Upper lobe of right lung (tissue), 1 donor: ENCODE data around the gene MAST3. TPM values are rescaled to one million over a fixed set of nuclear protein-coding genes. Genes with fewer than 3 reads are reported as not detected.

ENCODE experiments used
- ATAC-seq: fragments of 200-7000 bp; cut with Tn5 transposase; one replicate; pipeline ENCODE4 v1.9.1; 2020; ENCODE audit warnings: mild to moderate bottlenecking, moderate library complexity
- DNase-seq: peaks from one replicate; pipeline ENCODE4 v3.0.0-alpha.2; 2020
- H3K27ac ChIP-seq: fragments of 200-600 bp; one replicate; pipeline ENCODE4 v1.8.0; 2022
- H3K27me3 ChIP-seq: fragments of 200-600 bp; one replicate; pipeline ENCODE4 v1.8.0; 2022; ENCODE audit warnings: mild to moderate bottlenecking
- H3K36me3 ChIP-seq: fragments of 200-600 bp; one replicate; pipeline ENCODE4 v1.8.0; 2022
- H3K4me1 ChIP-seq: fragments of 200-600 bp; one replicate; pipeline ENCODE4 v1.8.0; 2022
- H3K4me3 ChIP-seq: fragments of 200-600 bp; one replicate; pipeline ENCODE4 v1.8.0; 2022; ENCODE audit warnings: mild to moderate bottlenecking
- H3K9me3 ChIP-seq: fragments of 200-600 bp; one replicate; pipeline ENCODE4 v1.8.0; 2022
- intact Hi-C: fragments of 100-400 bp; cut with DNase I; formaldehyde crosslinking; loops from one replicate; pipeline ENCODE4 v1.11.0; 2022
- total RNA-seq: library from RNA; stranded (reverse); fragmentation: NEBNext Ultra II Directional; extraction: Animal tissue kit (Norgen Biotek cat#: 25700); gene quantifications from one replicate; pipeline ENCODE4 v1.2.1, GENCODE V29; 2021
- TF ChIP-seq, protein P1 (sequence below): fragments of 200-600 bp; IDR thresholded peaks from one replicate; pipeline ENCODE4 v1.8.0; 2022; ENCODE audit warnings: antibody characterized with exemption
- donor health status: DM: no; HTN: yes; CAD: no; lungs with severe emphysema.

Gene MAST3
- total RNA-seq, 1 donor from 2014 or later: 23.1 TPM

DNA sequence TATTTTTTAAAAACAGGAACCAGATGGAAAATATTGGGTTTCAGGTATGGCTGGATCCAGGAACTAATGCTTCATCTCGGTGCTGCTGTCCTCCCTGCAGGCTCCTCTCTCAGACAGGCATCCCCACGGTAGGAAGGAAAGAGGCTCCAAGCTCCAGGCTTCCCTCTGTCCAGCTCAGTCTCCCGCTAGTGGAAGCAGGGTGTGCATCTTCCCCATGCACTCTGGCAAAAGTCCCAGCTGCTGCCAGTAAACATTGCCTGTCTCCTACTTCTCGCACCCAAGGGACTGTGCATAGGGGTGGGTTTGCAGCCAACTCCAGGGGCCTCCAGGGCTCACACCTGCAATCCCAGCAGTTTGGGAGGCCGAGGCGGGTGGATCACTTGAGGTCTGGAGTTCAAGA, 40.0 kb upstream of the MAST3 start:
- Histone ChIP-seq H3K4me1 (peaks cover 14% of the 10 kb centered on the region), H3K27me3 (no peaks in the 10 kb centered on the region), H3K9me3 (no peaks in the 10 kb centered on the region), H3K36me3 (no peaks in the 10 kb centered on the region), H3K27ac (peak overlapping the region; percentile 83), H3K4me3 (no peak overlapping the region)
- ATAC-seq (peak; percentile 32), DNase-seq (no peak)
- intact Hi-C loops: no loop called here
- TF ChIP-seq, protein P1, sequence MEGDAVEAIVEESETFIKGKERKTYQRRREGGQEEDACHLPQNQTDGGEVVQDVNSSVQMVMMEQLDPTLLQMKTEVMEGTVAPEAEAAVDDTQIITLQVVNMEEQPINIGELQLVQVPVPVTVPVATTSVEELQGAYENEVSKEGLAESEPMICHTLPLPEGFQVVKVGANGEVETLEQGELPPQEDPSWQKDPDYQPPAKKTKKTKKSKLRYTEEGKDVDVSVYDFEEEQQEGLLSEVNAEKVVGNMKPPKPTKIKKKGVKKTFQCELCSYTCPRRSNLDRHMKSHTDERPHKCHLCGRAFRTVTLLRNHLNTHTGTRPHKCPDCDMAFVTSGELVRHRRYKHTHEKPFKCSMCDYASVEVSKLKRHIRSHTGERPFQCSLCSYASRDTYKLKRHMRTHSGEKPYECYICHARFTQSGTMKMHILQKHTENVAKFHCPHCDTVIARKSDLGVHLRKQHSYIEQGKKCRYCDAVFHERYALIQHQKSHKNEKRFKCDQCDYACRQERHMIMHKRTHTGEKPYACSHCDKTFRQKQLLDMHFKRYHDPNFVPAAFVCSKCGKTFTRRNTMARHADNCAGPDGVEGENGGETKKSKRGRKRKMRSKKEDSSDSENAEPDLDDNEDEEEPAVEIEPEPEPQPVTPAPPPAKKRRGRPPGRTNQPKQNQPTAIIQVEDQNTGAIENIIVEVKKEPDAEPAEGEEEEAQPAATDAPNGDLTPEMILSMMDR: no peak

- peak; percentile 95 for ATAC-seq
- no peaks in the 10 kb centered on the region for H3K9me3 ChIP-seq
Observed at GRCh38 chr19:18058208-18059009, 39.2 kb upstream of the MAST3 start.

DNA sequence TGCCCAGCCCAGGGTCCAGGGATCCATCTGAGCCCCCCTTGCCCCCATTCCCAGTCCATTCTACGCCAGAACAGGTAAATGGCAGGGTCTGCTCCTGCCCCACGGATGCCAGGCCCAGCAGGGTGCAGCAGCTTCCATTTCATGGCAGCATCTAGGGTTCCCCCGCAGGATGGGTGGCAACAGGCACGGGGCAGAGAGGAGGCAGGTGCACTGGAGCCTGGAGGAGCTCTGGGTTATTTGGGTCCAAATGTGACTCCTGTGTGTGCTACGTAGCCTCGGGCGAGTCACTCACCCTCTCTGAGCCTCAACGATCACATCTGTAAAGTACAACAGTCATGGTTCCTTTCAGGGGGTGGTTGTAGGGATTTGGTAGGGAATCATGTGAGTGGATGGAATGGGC, 38.3 kb upstream of the MAST3 start:
- TF ChIP-seq, protein P1: no peak
- no peak for ATAC-seq
- Histone ChIP-seq H3K9me3 (no peaks in the 10 kb centered on the region), H3K27ac (no peak overlapping the region), H3K4me1 (peaks cover 14% of the 10 kb centered on the region), H3K36me3 (no peaks in the 10 kb centered on the region), H3K27me3 (no peaks in the 10 kb centered on the region), H3K4me3 (no peak overlapping the region)
- intact Hi-C loops: loop anchor here (2.0 kb wide), 1 partner anchor 52 kb away; no protein-coding TSS in a partner anchor
- no peak for DNase-seq

More at GRCh38 chr19:18058208-18059009, 39.2 kb upstream of the MAST3 start:
- intact Hi-C loops: loop anchor here (2.0 kb wide), 1 partner anchor 52 kb away; no protein-coding TSS in a partner anchor
- DNase-seq: peak; percentile 91
- TF ChIP-seq, protein P1: peak; percentile 98
- Histone ChIP-seq H3K27ac (peak overlapping the region; percentile 83), H3K4me3 (peak overlapping the region; percentile 28), H3K27me3 (no peaks in the 10 kb centered on the region), H3K36me3 (no peaks in the 10 kb centered on the region), H3K4me1 (peaks cover 14% of the 10 kb centered on the region)

GRCh38 chr19:18059902-18060301, 37.7 kb upstream of the MAST3 start:
- TF ChIP-seq, protein P1: no peak
- no peak overlapping the region for H3K4me3 ChIP-seq
- no peaks in the 10 kb centered on the region for H3K9me3 ChIP-seq
- H3K36me3 ChIP-seq: no peaks in the 10 kb centered on the region
- no peak overlapping the region for H3K27ac ChIP-seq
- H3K27me3 ChIP-seq: no peaks in the 10 kb centered on the region
- ATAC-seq (no peak), DNase-seq (no peak)
- H3K4me1 ChIP-seq: peaks cover 14% of the 10 kb centered on the region
- intact Hi-C loops: loop anchor here (2.0 kb wide), 1 partner anchor 53 kb away; no protein-coding TSS in a partner anchor

DNA sequence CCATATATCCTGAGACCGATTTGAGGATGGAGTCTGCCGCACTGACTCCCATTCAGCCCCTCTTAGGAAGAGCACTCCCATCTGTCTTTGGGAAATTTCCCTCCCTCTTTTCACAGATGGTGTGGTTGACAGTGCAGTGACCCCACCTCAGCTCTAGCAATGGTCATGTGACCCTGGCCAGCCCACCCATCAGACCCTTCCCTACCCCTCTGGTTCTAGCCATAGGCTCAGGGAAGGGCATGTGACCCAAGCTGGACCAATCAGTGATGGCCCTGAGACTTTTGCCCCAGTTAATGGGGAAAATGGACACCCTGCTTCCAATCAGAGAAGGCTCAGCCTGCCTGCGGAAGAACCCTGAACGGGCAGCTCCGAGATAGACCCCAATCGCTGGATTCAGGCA, 37.1 kb upstream of the MAST3 start:
- H3K27me3 ChIP-seq: no peaks in the 10 kb centered on the region
- H3K27ac ChIP-seq: no peak overlapping the region
- H3K36me3 ChIP-seq: no peaks in the 10 kb centered on the region
- TF ChIP-seq, protein P1: no peak
- ATAC-seq (no peak), DNase-seq (no peak)
- no peaks in the 10 kb centered on the region for H3K9me3 ChIP-seq
- H3K4me1 ChIP-seq: peaks cover 14% of the 10 kb centered on the region
- intact Hi-C loops: no loop called here
- no peak overlapping the region for H3K4me3 ChIP-seq
